IPS DF 4.7 (cell line): Measurements from ENCODE around the gene FADS2.

ENCODE experiments used
- DNase-seq: peaks from one replicate; pipeline ENCODE4 v3.0.0-alpha.2; 2013; ENCODE audit warnings: low spot score; ENCODE audit errors: extremely low read depth

The FADS2 gene

DNA sequence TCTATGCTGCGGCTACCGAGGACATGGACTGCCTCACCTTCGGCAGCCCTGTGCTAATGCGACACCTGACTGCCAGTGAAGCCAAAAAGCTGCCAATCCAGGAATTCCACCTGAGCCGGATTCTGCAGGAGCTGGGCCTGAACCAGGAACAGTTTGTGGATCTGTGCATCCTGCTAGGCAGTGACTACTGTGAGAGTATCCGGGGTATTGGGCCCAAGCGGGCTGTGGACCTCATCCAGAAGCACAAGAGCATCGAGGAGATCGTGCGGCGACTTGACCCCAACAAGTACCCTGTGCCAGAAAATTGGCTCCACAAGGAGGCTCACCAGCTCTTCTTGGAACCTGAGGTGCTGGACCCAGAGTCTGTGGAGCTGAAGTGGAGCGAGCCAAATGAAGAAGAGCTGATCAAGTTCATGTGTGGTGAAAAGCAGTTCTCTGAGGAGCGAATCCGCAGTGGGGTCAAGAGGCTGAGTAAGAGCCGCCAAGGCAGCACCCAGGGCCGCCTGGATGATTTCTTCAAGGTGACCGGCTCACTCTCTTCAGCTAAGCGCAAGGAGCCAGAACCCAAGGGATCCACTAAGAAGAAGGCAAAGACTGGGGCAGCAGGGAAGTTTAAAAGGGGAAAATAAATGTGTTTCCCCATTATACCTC lies 32.1 kb upstream of the FADS2 start:
- DNase-seq: no peak

DNA sequence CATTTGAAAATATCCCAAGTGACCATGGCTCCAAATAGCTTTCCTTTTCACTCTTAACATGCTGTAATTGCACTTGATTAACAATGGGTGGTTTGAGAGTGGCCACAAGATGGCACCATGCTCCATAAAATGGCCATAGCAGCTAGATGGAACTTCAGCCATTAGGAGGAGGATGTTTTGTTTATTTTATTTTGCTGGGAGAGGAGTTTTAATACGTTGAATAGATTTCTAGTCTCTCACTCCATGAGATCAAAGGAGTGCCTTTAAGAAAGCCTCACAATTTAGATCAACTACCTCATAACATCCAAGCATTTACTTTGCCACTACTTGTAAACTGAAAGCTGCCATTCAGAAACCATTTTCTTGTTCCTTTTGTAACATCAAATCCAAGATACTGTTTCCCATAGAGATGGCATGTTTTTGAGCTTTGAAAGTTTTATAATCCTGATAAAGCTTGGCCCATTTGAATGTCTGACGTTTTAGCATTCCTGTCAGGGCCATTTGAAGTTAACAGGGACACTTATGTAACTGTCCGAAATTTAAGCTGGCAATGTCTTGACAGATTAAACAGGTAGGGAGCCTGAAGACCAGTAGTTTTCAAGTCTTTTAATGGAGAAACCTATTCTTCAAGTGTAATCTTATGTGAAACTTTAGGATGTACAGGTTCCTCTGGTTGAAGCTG lies 30.7 kb upstream of the FADS2 start:
- DNase-seq: no peak

DNA sequence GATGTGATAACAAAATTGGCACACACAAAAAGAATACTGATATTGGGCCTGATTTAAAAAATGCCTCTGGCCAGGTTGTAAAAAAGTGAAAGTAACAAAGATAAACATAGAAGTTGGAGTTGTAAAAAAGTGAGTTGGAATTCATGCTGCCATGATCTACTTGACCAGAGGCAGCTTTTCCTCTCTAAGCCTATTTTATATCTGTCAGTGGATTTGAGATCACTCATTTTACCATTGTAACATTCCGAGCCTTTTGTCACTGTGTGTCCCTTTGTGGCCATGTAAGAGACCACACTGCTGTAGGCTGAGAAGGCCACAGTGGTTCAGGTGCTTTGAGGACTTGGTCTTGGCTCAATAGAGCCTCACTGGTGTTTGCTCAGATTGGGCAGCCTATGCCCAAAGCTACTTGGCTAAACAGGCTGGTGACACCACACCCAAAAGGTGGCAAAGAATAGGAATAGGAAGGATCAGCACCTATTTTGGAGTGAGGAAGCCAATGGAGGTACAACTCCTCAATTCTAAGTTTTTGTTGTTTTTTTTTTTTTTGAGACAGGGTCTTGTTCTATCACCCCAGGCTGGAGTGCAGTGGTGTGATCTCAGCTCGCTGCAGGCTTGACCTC lies 28.3 kb upstream of the FADS2 start:
- DNase-seq: no peak

DNA sequence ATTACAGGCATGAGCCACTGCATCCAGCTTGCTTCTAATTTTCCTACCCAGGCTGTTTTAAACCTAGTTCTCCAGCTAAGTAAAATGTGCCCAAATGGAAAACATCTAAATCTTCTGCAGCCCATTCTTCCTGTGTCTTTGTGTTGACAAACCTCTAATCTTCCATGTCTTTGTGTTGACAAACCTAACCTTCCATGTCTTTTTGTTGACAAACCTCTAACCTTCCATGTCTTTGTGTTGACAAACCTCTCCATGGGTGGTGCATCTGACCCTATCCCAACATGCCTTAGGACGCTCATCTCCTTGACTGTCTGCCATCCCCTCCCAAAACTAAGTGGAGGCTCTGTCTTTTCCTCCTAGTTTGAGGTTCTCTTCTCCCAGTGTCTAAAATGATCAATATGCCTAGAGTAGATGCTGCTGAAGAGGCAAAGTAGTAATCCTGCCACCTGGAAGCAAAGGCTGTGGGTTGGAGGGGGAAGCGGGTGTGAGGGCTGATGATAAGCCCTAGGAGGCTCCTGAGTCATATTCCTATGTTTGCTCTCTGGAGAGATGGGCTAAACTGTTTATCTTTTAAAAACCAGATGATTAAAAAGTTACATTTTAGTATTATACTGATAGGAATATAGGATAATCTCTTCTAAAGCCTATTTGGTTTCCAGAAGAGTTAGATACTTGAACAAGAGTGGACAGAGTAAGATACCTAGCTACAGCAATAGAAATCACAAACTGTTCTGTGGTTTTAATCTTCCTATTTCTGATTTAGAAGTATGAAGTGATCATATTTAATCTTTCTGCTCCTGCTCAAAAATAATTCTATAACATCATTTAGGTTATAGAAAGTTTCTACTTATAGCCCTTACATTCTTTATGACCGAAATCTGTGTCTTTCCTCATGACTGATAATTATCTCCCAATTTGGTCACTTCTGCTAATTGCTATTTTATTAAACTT lies 27.5 kb upstream of the FADS2 start:
- DNase-seq: no peak

DNA sequence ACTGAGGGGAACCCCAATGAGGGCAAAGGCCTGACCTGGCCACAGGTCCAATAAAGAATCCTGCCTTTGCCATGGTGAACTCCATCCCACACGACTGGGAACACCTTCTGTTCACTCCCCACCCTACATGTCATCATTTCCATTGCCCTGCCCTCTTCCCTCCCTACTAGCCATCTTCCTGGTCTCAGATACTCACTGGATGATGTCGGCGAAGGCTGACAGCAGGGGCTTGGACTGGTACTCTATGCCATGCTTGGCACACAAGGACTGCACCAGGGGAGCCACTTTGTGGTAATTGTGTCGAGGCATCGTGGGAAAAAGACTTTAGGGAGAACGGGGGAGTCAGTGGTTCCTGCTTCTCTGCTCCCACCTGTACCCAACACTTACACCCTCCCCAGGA lies 25.5 kb upstream of the FADS2 start:
- no peak for DNase-seq

DNA sequence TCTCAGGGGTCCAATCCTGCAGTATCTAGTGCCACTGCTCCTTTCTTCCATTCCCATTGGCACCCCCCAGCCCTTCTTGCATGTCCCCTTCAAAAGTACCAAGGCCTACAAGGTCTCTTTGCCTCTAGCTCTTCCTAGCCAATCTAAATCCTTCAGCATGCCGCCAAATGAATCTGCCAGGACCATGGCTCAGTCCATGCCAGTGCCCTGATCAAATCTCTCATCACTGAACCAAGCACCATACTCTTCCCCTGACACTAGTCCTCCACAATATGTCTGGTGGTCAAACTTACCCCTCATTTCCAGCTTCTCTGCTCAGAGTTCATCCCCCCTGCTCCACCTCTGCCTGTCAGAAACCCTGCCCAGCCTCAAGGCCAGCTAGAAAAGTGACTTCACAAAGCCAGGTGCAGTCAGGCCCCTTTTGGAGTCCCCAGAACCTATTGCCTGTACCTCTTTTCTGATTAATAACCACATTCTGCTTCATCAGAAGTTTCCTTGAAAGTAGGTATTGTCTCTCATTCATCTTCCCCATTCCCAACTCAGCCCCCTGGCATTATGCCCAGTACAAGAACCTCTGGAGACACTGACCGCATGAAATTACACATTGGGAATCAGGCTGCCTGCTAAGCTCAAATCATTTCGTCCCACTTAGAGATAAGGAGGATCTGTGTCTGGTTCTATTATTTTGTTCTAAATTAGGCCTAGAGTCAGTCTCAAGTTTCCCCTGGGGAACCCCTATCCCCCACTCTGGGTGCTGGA lies 24.0 kb upstream of the FADS2 start:
- no peak for DNase-seq

DNA sequence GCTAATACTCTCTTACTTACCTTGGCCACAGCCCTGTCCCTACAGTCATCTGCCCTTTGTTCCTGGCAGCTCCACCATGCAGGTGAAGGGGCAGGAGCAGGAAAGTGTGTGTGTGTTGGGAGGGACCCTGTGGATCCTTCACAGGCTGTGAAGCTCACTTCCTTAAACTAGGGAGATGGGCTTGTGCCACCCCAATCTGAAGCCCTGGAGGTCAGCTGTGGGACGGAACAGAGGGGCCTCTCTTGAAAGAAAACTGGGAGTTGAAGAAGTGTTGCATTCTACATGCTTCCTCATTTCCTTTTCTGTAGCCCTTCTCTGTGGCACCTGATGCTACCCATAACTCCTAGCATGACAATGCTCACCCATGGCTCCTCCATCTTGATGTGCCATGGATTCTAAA lies 23.0 kb upstream of the FADS2 start:
- no peak for DNase-seq

DNA sequence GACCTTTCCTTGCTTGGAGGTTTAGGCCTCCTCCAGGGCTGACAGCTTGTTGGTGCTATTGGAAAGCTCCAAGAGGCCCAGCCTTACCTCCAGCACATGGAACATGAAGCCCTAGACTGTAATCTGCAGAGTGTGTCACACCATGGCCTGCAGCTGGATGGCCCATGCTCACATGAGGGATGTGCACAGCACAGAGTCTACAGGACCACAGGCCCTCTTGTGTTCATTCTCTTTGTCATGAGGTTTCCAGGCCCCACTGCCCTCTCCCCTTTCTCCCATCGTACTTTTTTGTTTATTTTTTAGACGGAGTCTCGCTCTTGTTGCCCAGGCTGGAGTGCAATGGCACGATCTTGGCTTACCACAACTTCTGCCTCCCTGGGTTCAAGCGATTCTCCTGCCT lies 21.3 kb upstream of the FADS2 start:
- no peak for DNase-seq

DNA sequence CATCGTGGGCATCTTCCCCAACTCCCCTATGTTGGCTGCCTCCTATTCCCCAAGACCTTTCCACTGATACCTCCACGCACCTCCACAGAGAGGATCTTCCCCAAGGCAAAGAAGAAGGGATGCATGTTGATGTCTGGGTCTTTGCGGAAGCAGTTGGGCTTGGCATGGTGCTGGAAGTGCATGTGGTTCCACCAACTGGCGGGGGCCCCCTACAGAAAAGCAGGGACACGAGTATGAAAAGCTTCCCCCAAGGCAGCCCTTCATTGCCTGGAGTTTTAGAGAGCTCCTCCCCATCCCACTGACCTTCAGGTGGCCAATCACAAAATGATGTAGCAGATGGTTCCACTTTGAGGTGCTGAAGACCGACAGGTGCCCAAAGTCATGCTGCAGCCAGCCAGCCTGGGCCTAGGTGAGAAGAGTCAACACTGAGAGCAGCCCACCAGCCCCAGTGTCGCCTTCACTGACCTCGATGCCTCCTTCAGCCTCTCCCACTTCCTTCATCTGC lies 17.4 kb upstream of the FADS2 start:
- DNase-seq: no peak

DNA sequence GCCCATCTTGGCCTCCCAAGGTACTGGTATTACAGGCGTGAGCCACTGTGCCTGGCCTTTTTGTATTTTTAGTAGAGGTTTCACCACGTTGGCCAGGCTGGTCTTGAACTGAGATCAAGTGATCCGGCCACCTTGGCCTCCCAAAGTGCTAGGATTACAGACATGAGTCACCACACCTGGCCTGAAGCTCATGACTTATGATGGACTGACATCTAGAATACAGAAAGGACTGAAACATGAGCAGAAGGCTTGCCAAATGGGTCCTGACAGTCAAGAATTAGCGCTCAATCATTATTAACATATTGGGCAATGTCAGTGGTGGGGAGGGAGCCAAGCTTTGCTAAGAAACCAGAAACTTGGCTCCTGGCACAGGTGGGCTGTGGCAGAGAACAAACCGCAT lies 16.3 kb upstream of the FADS2 start:
- no peak for DNase-seq

DNA sequence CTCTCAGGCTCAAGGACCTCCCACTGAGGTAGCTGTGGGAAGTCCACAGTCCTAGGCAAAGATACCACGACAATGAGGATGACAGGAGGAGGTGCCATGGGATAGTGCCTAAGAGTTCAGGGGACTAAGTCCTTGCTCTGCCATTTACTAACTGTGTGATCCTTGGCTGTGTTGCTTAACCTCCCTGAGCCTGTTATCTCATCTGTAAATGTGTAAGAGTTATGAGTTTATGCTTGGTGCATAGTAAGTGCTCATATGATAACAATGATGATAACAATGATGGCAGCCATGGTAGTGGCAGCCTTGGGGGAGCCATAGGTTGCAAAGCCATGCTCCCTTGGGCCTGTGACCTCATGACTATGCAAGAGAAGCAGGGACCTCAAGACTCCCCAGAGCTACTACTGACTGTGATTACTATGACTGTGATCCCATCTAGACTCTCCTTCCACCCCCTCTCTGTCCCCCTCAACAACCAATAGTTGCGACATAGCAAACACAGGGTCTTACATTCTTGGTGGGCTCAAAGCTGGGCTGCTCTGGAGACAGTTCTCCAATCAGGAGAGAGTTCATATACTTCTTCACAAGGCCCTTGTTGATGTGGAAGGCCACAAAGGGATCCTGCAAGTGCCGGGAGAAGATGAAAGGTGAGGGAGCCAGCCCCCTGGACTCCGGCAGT lies 15.2 kb upstream of the FADS2 start:
- DNase-seq: no peak

DNA sequence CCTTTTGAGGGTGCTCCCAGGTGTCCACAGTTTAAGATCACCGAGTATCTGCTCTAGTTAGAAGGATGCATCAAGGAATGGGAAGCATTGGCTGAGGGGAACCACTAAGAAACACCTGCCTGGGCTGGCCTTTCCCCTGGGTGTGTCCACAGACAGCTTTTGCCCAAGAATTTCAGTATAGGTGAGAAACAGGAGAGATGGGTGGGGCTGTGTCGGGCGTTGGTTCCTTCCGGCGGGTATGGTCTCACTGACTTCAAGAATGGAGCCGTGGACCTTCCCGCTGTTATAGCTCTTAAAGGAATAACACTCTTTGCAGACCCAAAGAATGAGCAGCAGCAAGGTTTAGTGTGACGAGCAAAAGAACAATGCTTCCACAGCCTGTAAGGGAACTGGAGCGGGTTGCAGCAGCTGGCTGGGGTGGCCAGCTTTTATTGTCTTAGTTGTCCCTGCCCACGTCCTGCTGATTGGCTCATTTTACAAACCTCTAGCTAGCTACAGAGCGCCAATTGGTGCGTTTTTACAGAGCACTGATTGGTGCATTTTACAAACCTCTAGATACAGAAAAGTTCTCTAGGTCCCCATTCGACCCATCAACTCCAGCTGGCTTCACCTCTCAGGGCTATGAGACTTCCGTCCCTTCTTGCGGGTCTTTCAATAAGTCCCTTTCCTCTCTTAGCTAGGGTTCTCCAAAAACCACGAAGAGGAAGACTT lies 13.7 kb upstream of the FADS2 start:
- no peak for DNase-seq

DNA sequence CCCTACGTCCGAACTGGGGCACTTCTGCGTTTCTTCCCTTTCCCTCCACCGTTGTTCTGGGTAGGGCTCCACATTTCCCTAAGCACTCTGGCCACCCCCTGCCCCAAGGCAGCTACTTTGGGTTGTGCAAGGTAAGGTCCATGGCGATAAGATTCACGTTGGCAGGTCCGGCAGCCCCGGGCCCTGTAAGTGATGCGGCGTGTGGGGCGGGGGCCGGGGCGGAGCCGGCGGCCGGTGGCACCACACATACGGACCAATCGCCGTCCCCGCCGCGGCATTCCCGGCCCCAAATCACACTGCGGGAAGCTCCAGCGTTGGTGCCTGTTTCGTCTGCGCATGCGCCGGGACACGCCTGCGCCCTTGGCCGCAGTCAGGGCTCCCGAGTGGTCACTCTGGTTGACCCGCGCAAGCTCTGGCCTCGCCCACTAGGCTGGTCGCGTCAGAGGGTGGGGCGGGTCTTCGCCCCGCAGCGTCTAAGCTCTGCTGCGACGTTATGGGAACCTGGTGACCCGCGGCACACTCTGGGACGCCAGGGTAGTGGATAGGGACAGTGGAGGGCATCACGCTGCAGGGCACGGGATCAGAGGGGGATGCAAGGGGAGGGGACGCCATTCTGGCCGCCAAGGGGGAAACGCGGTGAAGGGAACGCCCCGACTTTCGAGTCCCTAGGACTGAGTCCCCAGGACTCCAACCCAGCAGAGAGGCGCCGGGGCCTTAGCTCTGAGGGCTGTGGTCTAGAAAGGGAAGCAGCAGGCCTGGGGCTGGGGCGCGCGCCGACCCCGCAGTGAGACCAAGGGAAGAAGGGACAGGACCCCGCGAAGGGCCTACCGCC lies 12.9 kb upstream of the FADS2 start:
- DNase-seq: no peak

DNA sequence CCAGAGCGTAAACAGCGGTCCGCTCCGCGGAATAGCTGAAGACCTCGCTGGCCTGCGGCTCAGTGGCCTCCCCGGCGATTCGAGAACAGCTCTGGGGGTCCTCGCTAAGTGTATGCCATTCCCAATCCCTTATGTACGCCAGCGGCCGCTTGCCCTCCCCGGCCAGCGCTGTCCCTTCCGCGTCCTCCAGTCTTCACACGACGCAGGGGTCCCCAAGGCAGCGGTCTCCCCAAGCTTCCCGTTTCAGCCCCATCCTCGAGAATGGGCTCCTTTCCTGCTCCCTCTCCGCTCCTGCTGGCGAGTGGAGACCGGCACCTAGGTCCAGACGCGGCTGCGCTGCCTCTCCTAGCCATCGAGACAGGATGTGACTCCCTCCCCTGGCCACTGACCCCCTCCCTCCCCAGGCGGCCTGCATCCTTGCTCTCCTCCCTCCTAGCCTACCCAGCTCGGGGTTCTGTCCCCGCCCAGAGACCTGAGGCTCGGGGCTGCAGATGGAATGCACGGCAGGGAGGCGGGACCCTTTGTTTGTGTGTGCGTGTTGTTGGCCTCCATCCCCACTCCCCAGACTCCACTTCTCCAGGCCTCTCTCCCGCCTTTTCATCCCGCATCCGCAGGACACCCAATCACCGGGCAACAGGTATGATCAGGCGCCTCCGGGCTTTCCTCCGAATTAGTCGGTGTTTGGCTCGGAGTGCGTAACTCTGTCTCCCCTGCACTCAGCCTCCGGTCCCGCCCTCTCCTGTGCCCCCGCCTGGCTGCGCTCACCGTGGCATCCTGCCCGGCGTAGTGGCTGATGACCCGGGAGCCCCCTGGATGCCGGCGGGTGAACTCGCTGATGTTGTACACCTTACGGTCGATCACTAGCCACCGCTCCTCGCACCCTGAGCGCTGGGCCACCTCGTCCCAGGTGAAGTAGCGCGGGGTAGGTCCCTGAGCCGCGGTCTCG lies 12.0 kb upstream of the FADS2 start:
- DNase-seq: no peak

DNA sequence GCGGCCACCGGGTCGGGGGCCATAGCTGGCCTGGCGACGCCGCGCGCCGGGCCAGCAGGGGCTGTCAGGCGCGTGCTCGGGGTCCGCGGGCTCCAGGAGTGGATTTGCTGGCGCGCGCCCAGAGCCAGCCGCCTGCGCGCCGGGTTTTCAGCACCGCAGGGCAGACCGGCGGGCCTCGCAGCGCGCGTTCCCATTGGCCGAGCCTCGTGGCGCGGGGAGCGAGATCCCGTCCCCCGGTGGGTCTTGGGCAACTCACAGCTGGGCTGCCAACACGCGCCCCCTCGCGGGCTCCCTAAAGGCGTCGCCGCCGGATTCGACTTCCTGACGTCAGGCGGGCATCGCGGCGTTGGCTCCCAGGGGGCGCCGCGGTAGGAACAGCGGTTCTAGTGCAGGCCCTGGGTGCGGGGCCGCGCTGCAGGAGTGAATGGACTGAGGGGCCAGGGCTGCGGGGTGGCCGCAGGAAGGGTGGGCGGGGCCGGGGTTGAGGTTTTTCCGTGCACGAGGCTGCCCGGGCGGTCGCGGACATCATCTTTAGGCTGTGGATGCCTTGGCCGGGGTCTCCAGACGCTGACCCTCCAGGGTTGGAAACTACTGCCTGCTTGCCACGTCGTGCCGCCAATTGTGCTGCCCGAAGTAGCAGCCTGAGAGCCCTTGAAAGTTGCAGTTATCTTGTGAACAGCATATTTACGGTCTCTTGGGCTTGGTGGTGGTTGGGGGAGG lies 11.2 kb upstream of the FADS2 start, which contains the start of gene FADS1:
FADS1 (minus strand) TSS at position 268 of the 720 bp plus-strand sequence; CDS start at position 194, 74 bp downstream.
- DNase-seq: no peak

DNA sequence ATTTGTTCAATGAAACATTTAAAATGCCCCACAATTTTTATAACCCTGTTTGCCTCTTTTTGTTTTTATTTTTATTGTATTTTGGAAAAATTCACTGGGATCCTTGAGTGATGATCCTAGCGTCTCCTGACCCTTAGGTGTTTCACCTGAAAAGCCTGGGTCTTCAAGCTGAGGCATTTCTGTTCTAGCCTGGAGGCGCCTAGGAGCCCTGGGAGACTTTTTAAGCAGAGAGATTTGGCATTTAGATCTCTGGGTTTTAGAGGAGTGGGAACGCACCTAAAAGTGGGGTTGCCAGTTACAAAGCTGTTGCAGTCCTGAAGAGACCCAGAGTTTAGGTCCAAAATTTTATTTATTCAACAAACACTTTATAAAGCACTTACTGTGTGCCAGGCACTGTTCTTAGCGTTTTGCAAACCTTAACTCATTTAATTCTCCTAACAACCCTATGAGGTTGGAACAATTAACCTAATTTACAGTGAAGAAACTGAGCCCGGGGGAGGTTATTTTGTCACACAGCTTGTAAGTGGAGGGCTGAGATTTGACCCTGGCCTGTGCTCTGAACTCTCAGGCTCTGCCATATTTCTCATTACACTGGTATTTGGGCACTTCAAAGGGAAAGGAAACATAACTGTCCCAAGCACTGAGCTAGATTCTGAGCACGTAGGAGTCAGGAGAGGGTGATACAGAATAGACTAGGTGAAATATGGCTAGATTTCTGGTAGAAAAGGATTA lies 10.5 kb upstream of the FADS2 start:
- DNase-seq: no peak
